DND-41 (cell line): ENCODE results near the gene SOCS2.

Experiments used
- CTCF ChIP-seq: IDR thresholded peaks from 2 replicates; pipeline ENCODE4 v1.5.1; 2012; ENCODE audit warnings: borderline replicate concordance, low read length, moderate library complexity, mild to moderate bottlenecking; ENCODE audit not compliant: poor library complexity, severe bottlenecking; ENCODE audit errors: extremely low read depth
- EZH2 ChIP-seq: IDR thresholded peaks from 3 replicates; pipeline ENCODE4 v1.6.1; 2012; ENCODE audit warnings: borderline replicate concordance, low read depth, mild to moderate bottlenecking, moderate library complexity, low read length, inconsistent platforms; ENCODE audit not compliant: severe bottlenecking

- TF ChIP-seq CTCF (no peak), EZH2 (no peak)
These were observed 25.1 kb downstream of the SOCS2 start for GRCh38 chr12:93597608-93598007.
